ENCODE results near the gene PPP5C. TPM values are rescaled to one million over a fixed set of nuclear protein-coding genes. Genes with fewer than 3 reads are reported as not detected.
"Not testable (repeated sequence)": the region's sequence is repeated elsewhere in the genome, so short reads cannot be mapped to it uniquely, and the experiment has no call there.

Gene PPP5C
- total and polyA plus RNA-seq, 2 of the 8 experiments (the other 6 are each of a cell fraction or from before 2014, with no cell fraction given) = 112 to 156 TPM

DNA sequence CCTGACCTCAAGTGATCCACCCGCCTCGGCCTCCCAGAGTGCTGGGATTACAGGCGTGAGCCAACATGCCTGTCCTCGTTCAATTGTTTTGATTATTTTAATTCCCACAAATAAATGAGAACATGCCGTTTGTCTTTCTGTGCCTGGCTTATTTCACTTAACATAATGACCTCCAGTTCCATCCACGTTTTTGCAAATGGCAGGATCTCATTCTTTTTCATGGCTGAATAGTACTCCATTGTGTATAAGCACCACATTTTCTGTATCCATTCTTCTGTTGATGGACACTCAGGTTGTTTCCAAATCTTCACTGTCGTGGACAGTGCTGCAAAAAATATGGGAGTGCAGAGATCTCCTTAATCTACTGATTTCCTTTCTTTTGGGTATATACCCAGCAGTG, 86.6 kb downstream of the PPP5C start:
- WGBS, 2 experiments (ENCODE audit: extremely low coverage in 1 of 2, insufficient coverage in 1 of 2, insufficient read length in 1 of 2, insufficient replicate concordance in 2 of 2, low coverage in 1 of 2, low lambda C conversion rate in 2 of 2, missing lambda C conversion rate in 1 of 2) = 83% methylated on average over 7 of the region's 7 CpGs; no CpG with 5 or more reads in 1 of the 2 experiments
- H2BK5ac ChIP-seq (ENCODE audit: low read depth, low read length) = not testable (repeated sequence)

More for the DNA sequence above, 86.6 kb downstream of the PPP5C start:
- not testable (repeated sequence) for H3K79me1 ChIP-seq (ENCODE audit: low read depth, low read length); H3K23me2 ChIP-seq (ENCODE audit: low read depth, low read length); H3K9ac ChIP-seq (replicated peaks in 1 of 4; ENCODE audit: extremely low read depth in 1 of 4, low read depth in 3 of 4, low read length in 3 of 4); H3K23ac ChIP-seq (ENCODE audit: insufficient read length); H3K36me3 ChIP-seq (ENCODE audit: control insufficient read depth in 2 of 4, insufficient read depth in 4 of 4, low read length in 3 of 4); H3K79me2 ChIP-seq (ENCODE audit: control insufficient read depth in 1 of 2, insufficient read depth in 2 of 2, low read length in 2 of 2); H3K27ac ChIP-seq (ENCODE audit: low read depth, low read length); H3K4me2 ChIP-seq (ENCODE audit: insufficient read depth in 1 of 2, low read depth in 2 of 2, low read length in 2 of 2); H2BK20ac ChIP-seq (ENCODE audit: low read length); H3K4me1 ChIP-seq (replicated peaks in 1 of 4; ENCODE audit: control insufficient read depth in 3 of 4, insufficient read depth in 4 of 4, low read length in 3 of 4); H4K20me1 ChIP-seq (replicated peaks in 1 of 2; ENCODE audit: control insufficient read depth in 1 of 2, insufficient read depth in 2 of 2, low read length in 2 of 2); FAIRE-seq; H2BK15ac ChIP-seq (ENCODE audit: low read length); H2BK120ac ChIP-seq (replicated peaks; ENCODE audit: low read depth, low read length); H3K27me3 ChIP-seq (replicated peaks in 1 of 4; ENCODE audit: control insufficient read depth in 3 of 4, extremely low read depth in 1 of 4, insufficient read depth in 3 of 4, low read length in 3 of 4); H3K4me3 ChIP-seq (ENCODE audit: extremely low read depth in 1 of 4, insufficient read depth in 2 of 4, low read depth in 3 of 4, low read length in 4 of 4); H4K8ac ChIP-seq (ENCODE audit: extremely low read depth, insufficient read depth, low read length); H4K5ac ChIP-seq (ENCODE audit: insufficient read length, low read depth, low read length); H2BK12ac ChIP-seq (ENCODE audit: low read depth, low read length); H3K18ac ChIP-seq (ENCODE audit: extremely low read depth, low read length); H3K56ac ChIP-seq (replicated peaks; ENCODE audit: insufficient read length, low read depth, low read length); DNase-seq (ENCODE audit: low read depth in 1 of 2, low spot score in 2 of 2); H3K4ac ChIP-seq (replicated peaks; ENCODE audit: insufficient read length, low read depth, low read length); H2AFZ ChIP-seq (ENCODE audit: low read length); H2AK5ac ChIP-seq (ENCODE audit: low read depth, low read length); H3K9me3 ChIP-seq (ENCODE audit: insufficient read depth in 2 of 2, low read depth in 1 of 2, low read length in 1 of 2); H3K14ac ChIP-seq (ENCODE audit: insufficient read length); H4K91ac ChIP-seq (replicated peaks; ENCODE audit: insufficient read length, low read length)
- POLR2A ChIA-PET (ENCODE audit: partially characterized antibody) = interaction anchor here (1.6 kb wide), 1 partner anchor 25 kb away, joined by 4 read pairs; no protein-coding TSS in a partner anchor
- CTCF ChIA-PET (ENCODE audit: partially characterized antibody) = interaction anchor here (0.8 to 4.0 kb wide), 11 partner anchors 12 to 50 kb away, joined by 3 to 26 read pairs (median 6); no protein-coding TSS in a partner anchor

Data from H1 (cell line).